Esophagus (tissue), 2 donors: ENCODE results near the gene FAM110D. TPM values are rescaled to one million over a fixed set of nuclear protein-coding genes. Genes with fewer than 3 reads are reported as not detected.

Experiments
- H3K27ac ChIP-seq, 2 donors: one replicate each; pipeline ENCODE4 v1.5.1; 2013; ENCODE audit warnings: low read depth in 2 of 2, mild to moderate bottlenecking in 2 of 2, inconsistent platforms in 1 of 2, low read length in 1 of 2, moderate library complexity in 1 of 2
- H3K27me3 ChIP-seq, 2 donors: one replicate each; pipeline ENCODE4 v1.6.1; 2013; ENCODE audit warnings: low read length in 2 of 2, control low read depth in 1 of 2, mild to moderate bottlenecking in 1 of 2; ENCODE audit not compliant: insufficient read depth in 2 of 2, control insufficient read depth in 1 of 2
- H3K36me3 ChIP-seq, 2 donors: one replicate each; pipeline ENCODE4 v1.6.1; 2013; ENCODE audit warnings: low read length in 1 of 2; ENCODE audit not compliant: control insufficient read depth in 2 of 2, insufficient read depth in 2 of 2
- H3K4me1 ChIP-seq, 2 donors: one replicate each; pipeline ENCODE4 v1.6.1; 2013; ENCODE audit warnings: low read length in 1 of 2; ENCODE audit not compliant: control insufficient read depth in 2 of 2, insufficient read depth in 2 of 2
- H3K4me3 ChIP-seq, 2 donors: one replicate each; pipeline ENCODE4 v1.5.1; 2013; ENCODE audit warnings: low read length in 2 of 2, mild to moderate bottlenecking in 2 of 2, low read depth in 1 of 2, moderate library complexity in 1 of 2
- H3K9me3 ChIP-seq, 2 donors: one replicate each; pipeline ENCODE4 v1.6.1; 2013; ENCODE audit warnings: mild to moderate bottlenecking in 2 of 2, low read depth in 1 of 2, low read length in 1 of 2, moderate library complexity in 1 of 2; ENCODE audit not compliant: control insufficient read depth in 2 of 2, insufficient read depth in 1 of 2
- WGBS, 2 donors: extraction: QIAGEN DNeasy Blood & Tissue Kit; methylation state at CpG; one replicate each; pipeline ENCODE4 v1.1.7; 2013; 5-methylcytosine and 5-hydroxymethylcytosine counted together
- polyA plus RNA-seq, 2 donors: library from polyadenylated mRNA; stranded (reverse); fragments of 200-250 nt; gene quantifications; one replicate each; pipeline ENCODE4 v1.2.3, GENCODE V29; 2013
- donor health status: healthy with polysubstance abuse.
- donor health status: Bipolar disorder and iron deficiency.

The FAM110D gene
- polyA plus RNA-seq, 2 donors = 0.94 to 1.6 TPM

DNA sequence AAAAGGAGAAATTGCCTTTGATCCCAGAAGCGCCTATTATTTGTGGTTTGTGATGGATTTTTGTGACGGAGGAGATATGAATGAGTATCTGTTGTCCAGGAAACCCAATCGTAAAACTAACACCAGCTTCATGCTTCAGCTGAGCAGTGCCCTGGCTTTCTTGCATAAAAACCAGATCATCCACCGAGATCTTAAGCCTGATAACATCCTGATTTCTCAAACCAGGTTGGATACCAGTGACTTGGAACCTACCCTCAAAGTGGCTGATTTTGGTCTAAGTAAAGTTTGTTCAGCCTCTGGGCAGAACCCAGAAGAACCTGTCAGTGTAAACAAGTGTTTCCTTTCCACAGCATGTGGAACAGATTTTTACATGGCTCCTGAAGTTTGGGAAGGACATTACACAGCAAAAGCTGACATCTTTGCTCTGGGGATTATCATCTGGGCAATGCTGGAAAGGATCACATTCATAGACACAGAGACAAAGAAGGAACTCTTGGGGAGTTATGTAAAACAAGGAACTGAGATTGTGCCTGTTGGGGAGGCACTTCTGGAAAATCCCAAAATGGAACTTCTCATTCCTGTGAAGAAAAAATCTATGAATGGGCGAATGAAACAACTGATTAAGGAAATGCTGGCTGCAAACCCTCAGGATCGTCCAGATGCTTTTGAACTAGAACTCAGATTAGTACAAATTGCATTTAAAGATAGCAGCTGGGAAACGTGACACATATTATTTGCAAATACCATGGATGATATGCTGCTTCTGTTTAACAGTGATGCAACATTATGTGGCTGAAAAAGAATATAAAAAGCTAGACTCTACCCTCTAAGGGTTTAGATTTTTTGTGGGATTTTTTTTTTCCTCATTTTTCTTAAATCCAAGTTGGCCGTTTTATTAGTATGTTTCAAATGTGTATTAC, 36.8 kb upstream of the FAM110D start:
- 59 to 69% methylated on average over 8 of the region's 8 CpGs for WGBS, 2 donors
- Histone ChIP-seq H3K27ac (peak overlapping the region; percentile 37 to 47), H3K9me3 (no peaks in the 10 kb centered on the region), H3K4me1 (no peaks in the 10 kb centered on the region), H3K4me3 (no peak overlapping the region), H3K27me3 (no peaks in the 10 kb centered on the region), H3K36me3 (no peaks in the 10 kb centered on the region)

GRCh38 chr1:26122988-26123973, 35.6 kb upstream of the FAM110D start:
- no peaks in the 10 kb centered on the region for H3K36me3 ChIP-seq
- H3K27ac ChIP-seq = peak overlapping the region; percentile 66 to 77
- no peaks in the 10 kb centered on the region for H3K9me3 ChIP-seq
- WGBS, 2 donors = 66 to 68% methylated on average over 7 of the region's 7 CpGs
- no peaks in the 10 kb centered on the region for H3K4me1 ChIP-seq
- no peaks in the 10 kb centered on the region for H3K27me3 ChIP-seq
- H3K4me3 ChIP-seq = no peak overlapping the region

DNA sequence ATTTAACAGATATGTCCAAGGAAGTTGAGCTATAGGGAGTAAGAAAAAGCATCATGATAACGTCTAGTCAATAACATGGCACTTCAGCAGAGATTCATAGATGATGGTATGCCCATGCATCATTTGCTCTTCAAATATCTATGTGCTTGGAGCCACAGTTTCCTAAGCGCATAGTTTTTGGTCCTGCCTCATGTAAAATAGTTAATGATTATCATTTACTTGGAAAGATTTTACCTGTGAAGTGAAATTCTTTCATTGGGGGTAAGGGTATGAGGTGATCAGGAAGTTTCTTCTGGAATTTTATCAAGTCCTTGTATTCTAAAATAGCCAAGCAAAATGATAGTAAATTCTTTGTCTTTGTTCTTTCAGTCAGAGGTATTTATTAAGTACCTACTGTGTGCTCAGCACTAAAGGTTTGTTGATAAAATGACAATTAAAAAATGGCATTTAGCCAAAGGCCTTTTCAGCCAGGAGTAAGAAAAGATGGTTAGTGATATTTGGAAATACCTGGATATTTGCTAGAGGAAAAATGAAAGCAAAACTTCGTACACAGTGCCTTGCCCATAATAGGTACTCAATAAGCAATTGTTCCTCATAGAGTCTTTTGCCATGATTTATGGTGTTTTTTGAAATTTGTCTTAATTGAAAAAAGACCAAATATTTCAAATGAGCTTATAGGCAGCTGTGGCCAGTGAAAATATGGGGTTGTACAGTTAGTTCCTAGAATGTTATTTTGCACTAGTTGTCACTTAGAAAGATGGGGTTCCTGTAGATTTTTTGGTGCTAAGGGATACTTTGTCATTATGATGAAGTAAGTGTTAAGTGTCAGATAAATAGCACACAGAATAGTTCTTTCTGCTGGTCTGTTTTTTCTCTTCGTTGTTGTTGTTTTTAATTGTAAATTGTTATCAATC, 34.2 kb upstream of the FAM110D start:
- H3K9me3 ChIP-seq = no peaks in the 10 kb centered on the region
- H3K27me3 ChIP-seq = no peaks in the 10 kb centered on the region
- H3K4me3 ChIP-seq = no peak overlapping the region
- H3K36me3 ChIP-seq = no peaks in the 10 kb centered on the region
- H3K27ac ChIP-seq = no peak overlapping the region
- 62 to 77% methylated on average over 4 of the region's 4 CpGs for WGBS, 2 donors
- no peaks in the 10 kb centered on the region for H3K4me1 ChIP-seq

DNA sequence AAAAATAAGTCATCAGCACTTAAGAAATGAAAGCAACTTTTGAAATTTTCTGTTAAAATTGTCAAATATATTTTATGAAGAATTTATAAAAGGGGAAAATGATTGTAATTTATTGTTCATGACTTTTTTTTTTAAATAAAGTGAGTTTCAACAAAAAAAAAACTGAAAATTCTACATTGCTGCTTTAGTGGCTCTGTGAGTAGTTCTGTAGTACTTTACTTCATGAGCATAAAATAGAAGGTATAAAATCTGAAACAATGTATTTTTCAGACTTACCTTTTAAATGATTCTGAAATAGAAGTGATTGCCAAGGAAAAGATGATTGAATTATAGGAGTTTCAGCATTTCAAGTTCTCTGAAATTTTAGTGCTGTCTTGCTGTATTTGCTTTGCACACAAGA, 33.5 kb upstream of the FAM110D start:
- H3K4me1 ChIP-seq = no peaks in the 10 kb centered on the region
- no peaks in the 10 kb centered on the region for H3K36me3 ChIP-seq
- no peak overlapping the region for H3K4me3 ChIP-seq
- no peaks in the 10 kb centered on the region for H3K9me3 ChIP-seq
- H3K27me3 ChIP-seq = no peaks in the 10 kb centered on the region
- H3K27ac ChIP-seq = no peak overlapping the region

- no peaks in the 10 kb centered on the region for H3K27me3 ChIP-seq
- no peak overlapping the region for H3K4me3 ChIP-seq
- no peaks in the 10 kb centered on the region for H3K4me1 ChIP-seq
- no peaks in the 10 kb centered on the region for H3K9me3 ChIP-seq
- peak overlapping the region in 1 of 2 donors; percentile 57 for H3K27ac ChIP-seq
- H3K36me3 ChIP-seq = no peaks in the 10 kb centered on the region
- WGBS, 2 donors = 42 to 45% methylated on average over 1 of the region's 1 CpG
Measured at GRCh38 chr1:26125946-26126320, 32.9 kb upstream of the FAM110D start.

DNA sequence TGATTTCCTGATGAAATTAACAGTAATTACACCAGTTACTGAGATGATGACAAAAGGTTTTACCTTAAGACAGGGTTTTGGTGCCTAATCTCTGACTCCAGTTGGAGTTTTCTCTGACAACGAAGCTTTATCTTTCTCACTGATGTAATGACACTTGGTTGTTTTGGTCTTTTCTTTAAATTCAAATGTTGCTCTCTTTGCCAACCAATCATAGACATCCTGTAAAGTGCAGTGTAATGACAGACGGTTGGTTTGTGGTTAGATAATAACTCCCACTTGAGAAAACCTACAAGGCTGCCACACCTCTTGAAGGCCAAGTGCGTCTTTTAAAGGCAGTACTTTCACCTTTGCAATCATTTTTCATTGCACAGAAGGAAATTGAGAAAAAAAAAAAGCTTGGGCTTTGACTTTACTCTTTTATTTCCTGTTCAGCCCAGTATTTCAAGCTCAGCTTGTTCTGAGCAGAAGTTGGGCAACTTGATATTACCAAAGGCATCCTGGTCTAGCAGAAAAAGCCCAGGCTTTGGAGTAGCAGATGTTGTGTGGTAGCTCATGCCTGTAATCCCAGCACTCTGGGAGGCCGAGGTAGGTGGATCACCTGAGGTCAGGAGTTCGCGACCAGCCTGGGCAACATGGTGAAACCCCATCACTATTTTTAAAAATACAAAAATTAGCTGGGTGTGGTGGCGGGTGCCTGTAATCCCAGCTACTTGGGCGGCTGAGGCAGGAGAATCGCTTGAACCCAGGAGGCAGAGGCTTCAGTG, 32.4 kb upstream of the FAM110D start:
- H3K27me3 ChIP-seq = no peaks in the 10 kb centered on the region
- H3K27ac ChIP-seq = peak overlapping the region; percentile 78 to 82
- no peaks in the 10 kb centered on the region for H3K9me3 ChIP-seq
- 42 to 47% methylated on average over 9 of the region's 9 CpGs for WGBS, 2 donors
- no peaks in the 10 kb centered on the region for H3K36me3 ChIP-seq
- no peak overlapping the region for H3K4me3 ChIP-seq
- H3K4me1 ChIP-seq = no peaks in the 10 kb centered on the region

DNA sequence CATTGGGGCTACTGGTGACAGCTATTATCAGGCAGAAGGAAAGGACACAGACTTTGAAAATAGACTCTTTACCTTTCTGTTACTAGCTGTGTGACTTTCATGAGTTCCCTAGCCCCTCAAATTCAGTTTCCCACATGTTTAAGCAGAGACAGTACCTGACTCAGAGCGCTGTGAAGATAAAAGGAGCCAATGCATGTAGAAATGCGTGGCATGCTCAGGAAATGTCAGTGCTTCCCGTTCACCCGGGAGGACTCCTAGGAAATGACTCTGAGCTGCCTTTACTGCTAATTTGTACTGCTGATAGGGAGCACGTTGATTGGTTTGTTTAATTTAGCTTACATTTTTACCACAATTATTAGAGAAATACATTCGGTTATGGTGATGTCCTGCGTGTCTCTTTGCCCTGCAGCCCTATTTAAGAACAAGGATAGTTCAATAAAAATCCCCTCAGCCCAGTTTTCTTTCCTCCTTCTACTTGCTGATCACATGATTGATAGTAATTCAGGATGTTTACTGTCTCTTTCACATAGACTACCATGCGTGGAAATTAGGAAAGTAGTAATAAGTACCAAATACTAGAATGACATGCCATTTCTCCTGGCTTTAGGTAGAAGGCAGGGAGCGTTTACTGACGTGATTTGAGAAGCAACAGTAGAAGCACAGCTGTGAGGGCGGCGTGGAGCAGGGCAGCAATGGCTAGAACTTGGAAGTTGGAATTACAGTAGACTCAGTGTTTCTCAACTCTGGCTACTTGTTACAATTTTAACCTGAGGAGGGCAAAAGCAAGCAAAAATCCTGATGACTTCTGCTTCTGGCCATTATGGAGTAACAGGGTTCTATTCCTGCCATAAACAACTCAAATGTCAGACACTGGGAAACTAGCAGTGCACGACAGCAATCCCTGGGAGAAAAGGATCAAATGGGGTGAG, 31.4 kb upstream of the FAM110D start:
- Histone ChIP-seq H3K27ac (peak overlapping the region; percentile 3 to 73), H3K36me3 (no peaks in the 10 kb centered on the region), H3K9me3 (no peaks in the 10 kb centered on the region), H3K27me3 (no peaks in the 10 kb centered on the region), H3K4me1 (no peaks in the 10 kb centered on the region), H3K4me3 (peak overlapping the region in 1 of 2 donors; percentile 2)
- WGBS, 2 donors = 37 to 41% methylated on average over 13 of the region's 13 CpGs

GRCh38 chr1:26129778-26130177, 29.1 kb upstream of the FAM110D start:
- 95 to 98% methylated on average over 4 of the region's 4 CpGs for WGBS, 2 donors
- Histone ChIP-seq H3K27ac (no peak overlapping the region), H3K4me3 (no peak overlapping the region), H3K27me3 (no peaks in the 10 kb centered on the region), H3K9me3 (no peaks in the 10 kb centered on the region), H3K36me3 (no peaks in the 10 kb centered on the region), H3K4me1 (no peaks in the 10 kb centered on the region)
